HCT116 (cell line): ENCODE results near the gene TBCD. TPM values are rescaled to one million over a fixed set of nuclear protein-coding genes. Genes with fewer than 3 reads are reported as not detected.

ENCODE experiments used
- ATAC-seq: fragments of 200-7000 bp; cut with Tn5 transposase; 2 replicates; pipeline ENCODE4 v1.9.1; 2020; ENCODE audit warnings: mild to moderate bottlenecking, moderate library complexity
- BruUV-seq: library from RNA; stranded (reverse); fragments of 400-500 nt; replicated peaks from 2 replicates; lab custom pipeline; 2021; lab: Mats Ljungman, UMichigan
- CTCF ChIA-PET: fragments of 300-600 bp; sonication (Branson Sonifier 250); formaldehyde crosslinking; loops from one replicate; lab custom pipeline; 2021; ENCODE audit warnings: antibody characterized with exemption; lab: Charles Lee
- POLR2A ChIA-PET: fragments of 300-600, 350-600 bp; sonication (Branson Sonifier 250); formaldehyde crosslinking; loops from one replicate; lab custom pipeline; 2021; ENCODE audit warnings: antibody characterized with exemption; lab: Charles Lee
- RAD21 ChIA-PET, 2 experiments: fragments of 300-600 bp; sonication (Branson Sonifier 250); formaldehyde crosslinking; loops; one replicate each; lab custom pipeline; 2023; ENCODE audit warnings: low total read pairs in 2 of 2; ENCODE audit not compliant: uncharacterized antibody in 2 of 2, unreplicated experiment in 2 of 2, low non-redundant PET in 1 of 2; lab: Charles Lee
- DNase-seq: peaks from one replicate; pipeline ENCODE4 v3.0.0-alpha.2; 2010; ENCODE audit warnings: low read depth, low spot score
- H2AFZ ChIP-seq: fragments of 200-600 bp; shearing (Covaris generic), sonication (generic); 2 replicates; pipeline ENCODE4 v1.6.1; 2017; ENCODE audit warnings: low read depth, mixed run types, mixed read lengths, antibody characterized with exemption, low read length; ENCODE audit not compliant: poor library complexity, severe bottlenecking
- H3K27ac ChIP-seq: 2 replicates; pipeline ENCODE4 v1.5.1; 2012; ENCODE audit warnings: low read depth, low read length
- H3K27me3 ChIP-seq: fragments of 200-600 bp; sonication (generic); 2 replicates; pipeline ENCODE4 v1.6.1; 2016; ENCODE audit warnings: mixed run types, low read length, mixed read lengths; ENCODE audit not compliant: insufficient read depth
- H3K36me3 ChIP-seq, 2 experiments: fragments of 200-500 bp in 1 of 2; fragments of 200-600 bp in 1 of 2; sonication (Bioruptor generic) in 1 of 2; sonication (generic) in 1 of 2; 2 replicates each; pipeline versions ENCODE4 v1.5.1 to v1.6.1; 2014 to 2016; ENCODE audit warnings: low read length in 2 of 2, inconsistent platforms in 1 of 2, mixed read lengths in 1 of 2, mixed run types in 1 of 2; ENCODE audit not compliant: insufficient read depth in 2 of 2, control insufficient read depth in 1 of 2
- H3K4me1 ChIP-seq, 2 experiments: fragments of 200-600 bp in 1 of 2; sonication (generic) in 1 of 2; 2 replicates each; pipeline versions ENCODE4 v1.5.1 to v1.6.1; 2012 to 2017; ENCODE audit warnings: low read length in 2 of 2, inconsistent platforms in 1 of 2, mild to moderate bottlenecking in 1 of 2, mixed read lengths in 1 of 2, mixed run types in 1 of 2, moderate library complexity in 1 of 2; ENCODE audit not compliant: insufficient read depth in 2 of 2, control insufficient read depth in 1 of 2
- H3K4me2 ChIP-seq: fragments of 200-600 bp; sonication (generic); 2 replicates; pipeline ENCODE4 v1.6.1; 2017; ENCODE audit warnings: mixed run types, low read length, mixed read lengths
- H3K4me3 ChIP-seq, 2 experiments: fragments of 200-600 bp in 1 of 2; sonication (generic) in 1 of 2; replicated peaks in 1 of 2; 2 replicates each; pipeline ENCODE4 v1.5.1; 2011 to 2016; ENCODE audit warnings: low read length in 2 of 2, control low read depth in 1 of 2, low read depth in 1 of 2, mild to moderate bottlenecking in 1 of 2, mixed read lengths in 1 of 2, mixed run types in 1 of 2
- H3K79me2 ChIP-seq: fragments of 200-600 bp; sonication (generic); 2 replicates; pipeline ENCODE4 v1.6.1; 2017; ENCODE audit warnings: mild to moderate bottlenecking, mixed run types, low read length, moderate library complexity, mixed read lengths; ENCODE audit not compliant: insufficient read depth
- H3K9ac ChIP-seq: fragments of 200-600 bp; sonication (generic); 2 replicates; pipeline ENCODE4 v1.6.1; 2016; ENCODE audit warnings: low read length, mixed read lengths
- H3K9me2 ChIP-seq: fragments of 200-600 bp; sonication (generic), shearing (Covaris generic); 2 replicates; pipeline ENCODE4 v1.6.1; 2017; ENCODE audit warnings: mixed run types, mild to moderate bottlenecking, moderate library complexity; ENCODE audit not compliant: insufficient read depth
- H3K9me3 ChIP-seq, 2 experiments: fragments of 200-500 bp in 1 of 2; fragments of 200-600 bp in 1 of 2; sonication (Bioruptor generic) in 1 of 2; sonication (generic) in 1 of 2; 2 replicates each; pipeline ENCODE4 v1.6.1; 2014 to 2017; ENCODE audit warnings: low read length in 2 of 2, mixed read lengths in 2 of 2, inconsistent platforms in 1 of 2, low read depth in 1 of 2, mild to moderate bottlenecking in 1 of 2, mixed run types in 1 of 2, moderate library complexity in 1 of 2; ENCODE audit not compliant: control insufficient read depth in 1 of 2, insufficient read depth in 1 of 2
- H4K20me1 ChIP-seq: fragments of 200-600 bp; sonication (generic), shearing (Covaris generic); 2 replicates; pipeline ENCODE4 v1.6.1; 2017; ENCODE audit warnings: mixed run types, mild to moderate bottlenecking, moderate library complexity; ENCODE audit not compliant: insufficient read depth
- EGR1 ChIP-seq: IDR thresholded peaks from 2 replicates; pipeline ENCODE4 v1.6.1; 2012; ENCODE audit warnings: low read depth
- ELF1 ChIP-seq: IDR thresholded peaks from 2 replicates; pipeline ENCODE4 v1.6.1; 2012; ENCODE audit warnings: low read depth, borderline replicate concordance
- EZH2 ChIP-seq: fragments of 200-600 bp; sonication (generic); IDR thresholded peaks from 2 replicates; pipeline ENCODE4 v1.6.1; 2017; ENCODE audit warnings: antibody characterized with exemption, mixed run types
- EZH2phosphoT487 ChIP-seq: fragments of 200-600 bp; IDR thresholded peaks from 2 replicates; pipeline ENCODE4 v1.6.1; 2018; ENCODE audit warnings: antibody characterized with exemption, borderline replicate concordance
- FOSL1 ChIP-seq: IDR thresholded peaks from 2 replicates; pipeline ENCODE4 v1.6.1; 2012; ENCODE audit warnings: low read depth
- RAD21 ChIP-seq: IDR thresholded peaks from 2 replicates; pipeline ENCODE4 v1.6.1; 2012; ENCODE audit warnings: low read depth, mild to moderate bottlenecking
- SIN3A ChIP-seq: IDR thresholded peaks from 2 replicates; pipeline ENCODE4 v1.6.1; 2012; ENCODE audit warnings: low read depth
- SRF ChIP-seq: IDR thresholded peaks from 2 replicates; pipeline ENCODE4 v1.6.1; 2012; ENCODE audit warnings: low read depth
- TCF7L2 ChIP-seq: IDR thresholded peaks from 2 replicates; pipeline ENCODE4 v1.7.0; 2011; ENCODE audit warnings: borderline replicate concordance, inconsistent platforms; ENCODE audit not compliant: insufficient read depth, insufficient read length; ENCODE audit errors: extremely low read depth
- intact Hi-C: fragments of 100-400 bp; cut with micrococcal nuclease; formaldehyde crosslinking; loops from 2 replicates; pipeline ENCODE4 v1.10.0; 2022
- total RNA-seq: library from RNA; stranded (reverse); gene quantifications from one replicate; pipeline ENCODE4 v1.2.1, GENCODE V29; 2021; ENCODE audit not compliant: unreplicated experiment
- TF ChIP-seq, protein P1 (sequence below): IDR thresholded peaks from 2 replicates; pipeline ENCODE4 v1.6.1; 2012
- TF ChIP-seq, protein P2 (sequence below), 3 experiments: fragments of 200-600 bp in 1 of 3; sonication (generic) in 1 of 3; IDR thresholded peaks in 2 of 3; conservative IDR thresholded peaks in 1 of 3; 2 replicates each; pipeline ENCODE4 v1.5.1; 2012 to 2017; ENCODE audit warnings: low read depth in 2 of 3, low read length in 2 of 3, antibody characterized with exemption in 1 of 3, borderline replicate concordance in 1 of 3, control low read depth in 1 of 3, mild to moderate bottlenecking in 1 of 3, mixed read lengths in 1 of 3, mixed run types in 1 of 3, moderate library complexity in 1 of 3; ENCODE audit not compliant: insufficient read depth in 1 of 3
- TF ChIP-seq, protein P3 (sequence below): IDR thresholded peaks from 2 replicates; pipeline ENCODE4 v1.6.1; 2012

TBCD gene
- total RNA-seq, 1 experiment from 2014 or later, result 152 TPM

DNA sequence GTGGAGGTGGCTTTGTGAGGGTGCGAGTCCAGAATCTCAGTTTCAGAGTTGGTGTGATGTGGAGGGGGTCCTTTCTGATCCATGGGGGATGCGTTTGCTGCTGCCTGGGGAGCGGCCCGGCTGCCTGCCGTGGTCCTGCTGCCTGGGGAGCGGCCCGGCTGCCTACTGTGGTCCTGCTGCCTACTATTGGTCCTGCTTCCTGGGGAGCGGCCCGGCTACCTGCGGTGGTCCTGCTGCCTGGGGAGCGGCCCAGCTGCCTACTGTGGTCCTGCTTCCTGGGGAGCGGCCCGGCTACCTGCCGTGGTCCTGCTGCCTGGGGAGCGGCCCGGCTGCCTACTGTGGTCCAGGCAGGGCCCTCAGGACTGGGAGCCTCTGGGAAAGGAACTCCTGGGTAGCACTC lies 149.5 kb downstream of the TBCD start (continued):
- no peak for TF ChIP-seq ELF1
- no peak for TF ChIP-seq EZH2phosphoT487
- TF ChIP-seq SRF, result no peak
- no peak for TF ChIP-seq EGR1
- TF ChIP-seq SIN3A, result no peak
- TF ChIP-seq, protein P1, sequence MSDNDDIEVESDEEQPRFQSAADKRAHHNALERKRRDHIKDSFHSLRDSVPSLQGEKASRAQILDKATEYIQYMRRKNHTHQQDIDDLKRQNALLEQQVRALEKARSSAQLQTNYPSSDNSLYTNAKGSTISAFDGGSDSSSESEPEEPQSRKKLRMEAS, result no peak
- TF ChIP-seq RAD21, result no peak
- TF ChIP-seq EZH2, result no peak

- POLR2A ChIA-PET, result no interaction called here
- intact Hi-C loops, result no loop called here
- Histone ChIP-seq H3K9me3 (no peaks in the 10 kb centered on the region), H3K9ac (no peak overlapping the region), H2AFZ (no peak overlapping the region), H3K9me2 (no peaks in the 10 kb centered on the region)
- DNase-seq, result no peak
- TF ChIP-seq, protein P2, sequence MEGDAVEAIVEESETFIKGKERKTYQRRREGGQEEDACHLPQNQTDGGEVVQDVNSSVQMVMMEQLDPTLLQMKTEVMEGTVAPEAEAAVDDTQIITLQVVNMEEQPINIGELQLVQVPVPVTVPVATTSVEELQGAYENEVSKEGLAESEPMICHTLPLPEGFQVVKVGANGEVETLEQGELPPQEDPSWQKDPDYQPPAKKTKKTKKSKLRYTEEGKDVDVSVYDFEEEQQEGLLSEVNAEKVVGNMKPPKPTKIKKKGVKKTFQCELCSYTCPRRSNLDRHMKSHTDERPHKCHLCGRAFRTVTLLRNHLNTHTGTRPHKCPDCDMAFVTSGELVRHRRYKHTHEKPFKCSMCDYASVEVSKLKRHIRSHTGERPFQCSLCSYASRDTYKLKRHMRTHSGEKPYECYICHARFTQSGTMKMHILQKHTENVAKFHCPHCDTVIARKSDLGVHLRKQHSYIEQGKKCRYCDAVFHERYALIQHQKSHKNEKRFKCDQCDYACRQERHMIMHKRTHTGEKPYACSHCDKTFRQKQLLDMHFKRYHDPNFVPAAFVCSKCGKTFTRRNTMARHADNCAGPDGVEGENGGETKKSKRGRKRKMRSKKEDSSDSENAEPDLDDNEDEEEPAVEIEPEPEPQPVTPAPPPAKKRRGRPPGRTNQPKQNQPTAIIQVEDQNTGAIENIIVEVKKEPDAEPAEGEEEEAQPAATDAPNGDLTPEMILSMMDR (IDR thresholded peaks at IDR 0.05 in 2 of 3, conservative IDR thresholded peaks at IDR 0.05 in 1 of 3; ENCODE audit: borderline replicate concordance in 1 of 3, insufficient read depth in 1 of 3, low read depth in 2 of 3, low read length in 2 of 3), result no peak
- no peak for TF ChIP-seq TCF7L2
- TF ChIP-seq FOSL1, result no peak
- TF ChIP-seq, protein P3, sequence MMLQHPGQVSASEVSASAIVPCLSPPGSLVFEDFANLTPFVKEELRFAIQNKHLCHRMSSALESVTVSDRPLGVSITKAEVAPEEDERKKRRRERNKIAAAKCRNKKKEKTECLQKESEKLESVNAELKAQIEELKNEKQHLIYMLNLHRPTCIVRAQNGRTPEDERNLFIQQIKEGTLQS, result no peak
- TF ChIP-seq, all 23 proteins: peak for 0
- Histone ChIP-seq H4K20me1 (no peaks in the 10 kb centered on the region), H3K27ac (no peak overlapping the region), H3K27me3 (no peaks in the 10 kb centered on the region), H3K79me2 (no peaks in the 10 kb centered on the region; the same call in 1 of the 2 replicates), H3K4me1 (no peaks in the 10 kb centered on the region), H3K36me3 (peaks cover 2 to 7% of the 10 kb centered on the region in 2 experiments; a peak in 2 of 4 replicates), H3K4me3 (no peak overlapping the region), H3K4me2 (no peak overlapping the region)
- CTCF ChIA-PET, result no interaction called here
- BruUV-seq, result no TSS peak
- RAD21 ChIA-PET, result no interaction called here
- no peak for ATAC-seq
These were observed 150.0 kb downstream of the TBCD start for GRCh38 chr17:82901856-82902255.
